GM23338 (cell line): Measurements from ENCODE around the gene OTUD5. TPM values are rescaled to one million over a fixed set of nuclear protein-coding genes. Genes with fewer than 3 reads are reported as not detected.

ENCODE experiments used
- ATAC-seq: fragments of 200-7000 bp; cut with Tn5 transposase; 3 replicates; pipeline ENCODE4 v1.9.1; 2020
- DNase-seq: peaks from one replicate; pipeline ENCODE4 v3.0.0-alpha.2; 2015; ENCODE audit warnings: low spot score
- H2AFZ ChIP-seq: fragments of 200-600 bp; sonication (generic); 2 replicates; pipeline ENCODE4 v1.8.0; 2016; ENCODE audit warnings: antibody characterized with exemption, mild to moderate bottlenecking, moderate library complexity
- H3F3A ChIP-seq: fragments of 200-600 bp; sonication (generic); replicated peaks from 2 replicates; pipeline ENCODE4 v1.8.0; 2017; ENCODE audit warnings: antibody characterized with exemption, mixed run types, low read depth
- H3K27ac ChIP-seq: fragments of 200-600 bp; sonication (generic); 2 replicates; pipeline ENCODE4 v1.6.1; 2016; ENCODE audit warnings: low read depth
- H3K27me3 ChIP-seq: fragments of 200-600 bp; sonication (generic); 2 replicates; pipeline ENCODE4 v1.8.0; 2016; ENCODE audit warnings: mild to moderate bottlenecking, mixed run types, moderate library complexity; ENCODE audit not compliant: insufficient read depth
- H3K36me3 ChIP-seq: fragments of 200-600 bp; sonication (generic); 2 replicates; pipeline ENCODE4 v1.8.0; 2016; ENCODE audit warnings: mild to moderate bottlenecking; ENCODE audit not compliant: insufficient read depth
- H3K4me1 ChIP-seq: fragments of 200-600 bp; sonication (generic); 2 replicates; pipeline ENCODE4 v1.8.0; 2016; ENCODE audit warnings: mild to moderate bottlenecking, moderate library complexity; ENCODE audit not compliant: insufficient read depth
- H3K4me2 ChIP-seq: fragments of 200-600 bp; sonication (generic); 2 replicates; pipeline ENCODE4 v1.7.1; 2017; ENCODE audit warnings: mixed run types
- H3K4me3 ChIP-seq: fragments of 200-600 bp; sonication (generic); 2 replicates; pipeline ENCODE4 v1.6.1; 2016; ENCODE audit warnings: mixed run types
- H3K79me2 ChIP-seq: fragments of 200-600 bp; sonication (generic); replicated peaks from 2 replicates; pipeline ENCODE4 v1.8.0; 2017; ENCODE audit warnings: mild to moderate bottlenecking; ENCODE audit not compliant: insufficient read depth
- H3K9me2 ChIP-seq: fragments of 200-600 bp; sonication (generic); 2 replicates; pipeline ENCODE4 v1.8.0; 2017; ENCODE audit not compliant: insufficient read depth
- H4K20me1 ChIP-seq: fragments of 200-600 bp; sonication (generic); replicated peaks from 2 replicates; pipeline ENCODE4 v1.8.0; 2017; ENCODE audit warnings: mild to moderate bottlenecking; ENCODE audit not compliant: insufficient read depth
- H3K27ac Mint-ChIP-seq: 2 replicates; pipeline ENCODE4 v1.8.0; 2020; ENCODE audit warnings: inconsistent platforms, mild to moderate bottlenecking, moderate library complexity, mixed read lengths
- H3K27me3 Mint-ChIP-seq: 3 replicates; pipeline ENCODE4 v1.8.0; 2022; ENCODE audit warnings: low read depth, mild to moderate bottlenecking, moderate library complexity, mixed read lengths, inconsistent platforms; ENCODE audit not compliant: insufficient read depth, poor library complexity
- H3K36me3 Mint-ChIP-seq: 3 replicates; pipeline ENCODE4 v1.8.0; 2021; ENCODE audit warnings: low read depth, mild to moderate bottlenecking, inconsistent platforms, moderate library complexity, mixed read lengths
- H3K4me1 Mint-ChIP-seq: 3 replicates; pipeline ENCODE4 v1.8.0; 2020; ENCODE audit warnings: mild to moderate bottlenecking, inconsistent platforms, mixed read lengths
- H3K4me3 Mint-ChIP-seq: 3 replicates; pipeline ENCODE4 v1.8.0; 2021; ENCODE audit warnings: moderate library complexity, mild to moderate bottlenecking, inconsistent platforms, mixed read lengths
- H3K9me3 Mint-ChIP-seq: 3 replicates; pipeline ENCODE4 v1.8.0; 2020; ENCODE audit warnings: moderate library complexity, mild to moderate bottlenecking, inconsistent platforms, mixed read lengths
- CREB1 ChIP-seq: fragments of 250-450 bp; sonication (Bioruptor Pico); IDR thresholded peaks from 2 replicates; pipeline ENCODE4 v1.5.0; 2020; ENCODE audit warnings: low read depth, mild to moderate bottlenecking, moderate library complexity
- CTCF ChIP-seq, 2 experiments: fragments of 200-600 bp in 1 of 2; sonication (generic) in 1 of 2; conservative IDR thresholded peaks; 2 replicates each; pipeline versions ENCODE4 v1.5.1 to v1.6.1; 2016 to 2017; ENCODE audit warnings: antibody characterized with exemption in 2 of 2, low read depth in 2 of 2, mild to moderate bottlenecking in 2 of 2, moderate library complexity in 1 of 2
- ETS1 ChIP-seq: IDR thresholded peaks from 2 replicates; pipeline ENCODE4 v1.6.1; 2016; ENCODE audit warnings: antibody characterized with exemption
- EZH2 ChIP-seq: fragments of 200-600 bp; sonication (generic); IDR thresholded peaks from one replicate; pipeline ENCODE4 v1.8.0; 2017; ENCODE audit warnings: antibody characterized with exemption, mild to moderate bottlenecking, low read depth; ENCODE audit not compliant: unreplicated experiment
- EZH2phosphoT487 ChIP-seq: fragments of 200-600 bp; sonication (generic); IDR thresholded peaks from one replicate; pipeline ENCODE4 v1.8.1; 2018; ENCODE audit warnings: antibody characterized with exemption; ENCODE audit not compliant: unreplicated experiment
- JUNB ChIP-seq: IDR thresholded peaks from one replicate; pipeline ENCODE4 v1.6.1; 2016; ENCODE audit warnings: antibody characterized with exemption; ENCODE audit not compliant: unreplicated experiment
- NANOG ChIP-seq: IDR thresholded peaks from 2 replicates; pipeline ENCODE4 v1.6.1; 2016; ENCODE audit warnings: antibody characterized with exemption, borderline replicate concordance
- POLR2AphosphoS5 ChIP-seq: IDR thresholded peaks from 2 replicates; pipeline ENCODE4 v1.6.1; 2016; ENCODE audit warnings: antibody characterized with exemption, low read depth
- REST ChIP-seq: IDR thresholded peaks from one replicate; pipeline ENCODE4 v1.6.1; 2018; ENCODE audit warnings: antibody characterized with exemption; ENCODE audit not compliant: unreplicated experiment
- STAT1 ChIP-seq: IDR thresholded peaks from one replicate; pipeline ENCODE4 v1.6.1; 2016; ENCODE audit warnings: antibody characterized with exemption; ENCODE audit not compliant: unreplicated experiment
- ZNF114 ChIP-seq: fragments of 250-450 bp; sonication (Bioruptor Pico); IDR thresholded peaks from 2 replicates; pipeline ENCODE4 v1.5.0; 2020; ENCODE audit warnings: mild to moderate bottlenecking, moderate library complexity
- ZNF331 ChIP-seq: fragments of 250-450 bp; sonication (Bioruptor Pico); IDR thresholded peaks from 2 replicates; pipeline ENCODE4 v1.5.0; 2020; ENCODE audit warnings: low read depth, mild to moderate bottlenecking, moderate library complexity
- ZNF462 ChIP-seq: fragments of 250-450 bp; sonication (Bioruptor Pico); IDR thresholded peaks from 2 replicates; pipeline ENCODE4 v1.5.0; 2020; ENCODE audit warnings: mild to moderate bottlenecking, moderate library complexity
- polyA plus RNA-seq: library from polyadenylated mRNA; unstranded; fragments of >200 nt; fragmentation: Nextera tagmentation; extraction: Ambion mirVana; gene quantifications from 2 replicates; pipeline ENCODE4 v1.2.1, GENCODE V29; 2016
- total RNA-seq: library from RNA; depleted of rRNA; stranded (reverse); fragments of >200 nt; shearing (Covaris generic); gene quantifications from 2 replicates; pipeline ENCODE4 v1.2.3, GENCODE V29; 2014

OTUD5 gene
- total and polyA plus RNA-seq, 2 experiments from 2014 or later: 23.5 to 56.5 TPM

GRCh38 chrX:48978226-48978625 is 20.8 kb upstream of the OTUD5 start:
- peaks cover under 1% of the 10 kb centered on the region; the same call in 2 of the 3 replicates for H3K4me1 Mint-ChIP-seq
- ATAC-seq: no peak
- H3K36me3 ChIP-seq: peaks cover 4% of the 10 kb centered on the region; the same call in 1 of the 2 replicates

More at GRCh38 chrX:48978226-48978625, 20.8 kb upstream of the OTUD5 start:
- no peak for DNase-seq
- Histone ChIP-seq H3K9me2 (no peaks in the 10 kb centered on the region), H3K27ac (no peak overlapping the region), H3K27me3 (no peaks in the 10 kb centered on the region), H3K4me1 (no peaks in the 10 kb centered on the region), H3K4me2 (no peak overlapping the region), H3K4me3 (no peak overlapping the region), H3K79me2 (no peaks in the 10 kb centered on the region), H3F3A (no peaks in the 10 kb centered on the region), H4K20me1 (no peaks in the 10 kb centered on the region), H2AFZ (no peak overlapping the region)
- Mint-ChIP-seq H3K27me3 (peaks cover 2% of the 10 kb centered on the region), H3K36me3 (peaks cover 74% of the 10 kb centered on the region), H3K4me3 (no peak overlapping the region), H3K9me3 (no peaks in the 10 kb centered on the region; the same call in 1 of the 3 replicates), H3K27ac (no peak overlapping the region)
- TF ChIP-seq ZNF331 (CRISPR knock-in tag) (no peak), ZNF462 (no peak), STAT1 (no peak), EZH2phosphoT487 (no peak), ZNF114 (CRISPR knock-in tag) (no peak), JUNB (no peak), REST (no peak), ETS1 (no peak), EZH2 (no peak), POLR2AphosphoS5 (no peak), CREB1 (CRISPR knock-in tag) (no peak), NANOG (no peak), CTCF (conservative IDR thresholded peaks at IDR 0.05; ENCODE audit: low read depth in 2 of 2) (no peak)
